GM19239 (cell line): ENCODE measurements around the gene CFAP298.
A peak's percentile ranks its signal among the peaks of the same experiment; 100 is the strongest.
"Not testable (repeated sequence)": the region's sequence is repeated elsewhere in the genome, so short reads cannot be mapped to it uniquely, and the experiment has no call there.

Experiments
- DNase-seq: peaks from one replicate; pipeline ENCODE4 v3.0.0; 2011; ENCODE audit warnings: low spot score; ENCODE audit not compliant: insufficient read length
- FAIRE-seq: peaks from 2 replicates; lab custom pipeline; 2011; peaks lifted over from hg19 to GRCh38; lab: Jason Lieb, UNC

Gene CFAP298

DNA sequence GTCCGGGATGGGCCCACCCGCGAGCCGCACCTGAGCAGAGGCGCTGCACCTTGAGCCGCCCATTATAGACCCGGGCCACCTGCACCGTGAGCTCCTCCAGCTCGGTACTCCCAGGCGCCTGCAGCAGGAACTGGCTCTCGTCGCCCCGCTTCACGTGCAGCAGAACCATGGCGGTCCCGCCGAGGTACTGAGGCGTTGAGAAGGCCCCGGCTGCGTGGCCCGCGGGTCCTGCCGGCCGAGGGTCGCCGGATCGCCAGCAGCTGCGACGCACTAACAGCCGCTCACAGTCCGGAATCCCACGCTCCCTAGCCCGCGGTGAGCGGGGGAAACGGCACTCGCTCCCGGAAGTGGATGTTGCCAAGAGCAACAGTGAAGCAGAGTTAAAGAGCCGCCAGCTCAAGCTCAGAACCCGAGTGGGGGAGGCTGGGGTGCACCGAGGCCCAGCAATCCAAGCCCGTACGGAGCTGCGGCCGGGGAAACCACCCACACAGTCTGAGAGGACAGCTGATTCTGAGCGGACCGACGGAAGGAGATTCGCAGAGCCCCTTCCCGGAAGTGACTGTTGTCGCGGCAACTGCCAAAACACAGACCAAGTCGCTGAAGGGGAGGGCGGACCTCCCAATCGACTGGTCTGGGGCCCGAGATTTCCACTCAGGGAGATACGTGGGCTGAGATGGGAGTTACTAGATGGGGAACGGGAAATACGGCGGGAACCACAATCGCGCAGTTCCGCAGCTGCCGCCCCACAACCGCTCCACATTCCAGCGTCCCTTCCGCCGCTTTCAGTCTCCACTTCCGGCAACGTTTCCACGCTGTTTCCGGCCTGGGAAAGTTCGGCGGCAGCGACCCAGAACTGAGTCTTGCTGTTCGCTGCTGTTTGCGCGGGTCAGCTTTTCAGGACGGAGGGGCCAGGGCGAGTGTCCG, at the start of gene CFAP298:
CFAP298 (minus strand) TSS at position 303 of the 924 bp plus-strand sequence; CDS start at position 169, 134 bp downstream.
- DNase-seq (peak; percentile 79), FAIRE-seq (peak; percentile 86)

- not testable (repeated sequence) for DNase-seq, FAIRE-seq
These were observed 49.0 kb upstream of the CFAP298 start for GRCh38 chr21:32661026-32661782.

DNA sequence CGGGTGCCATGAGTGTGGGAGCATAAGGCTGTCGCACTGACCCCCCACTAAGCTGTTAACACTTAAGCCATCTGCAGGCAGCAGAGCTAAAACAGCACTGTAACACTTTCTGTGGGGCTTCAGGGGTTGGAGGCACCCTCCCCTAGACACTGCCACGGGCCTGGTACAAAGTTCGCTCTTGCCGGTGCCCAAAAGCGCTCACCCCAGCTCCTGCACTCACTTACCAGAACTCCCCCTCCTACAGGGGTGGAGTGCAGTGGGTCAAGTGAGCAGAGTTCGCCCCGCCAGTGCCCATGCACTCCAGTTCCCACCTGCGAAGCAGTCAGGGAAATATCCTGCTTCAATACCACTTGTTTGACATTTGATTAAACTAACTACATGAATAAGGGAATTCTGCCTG, 46.3 kb upstream of the CFAP298 start:
- DNase-seq (no peak), FAIRE-seq (no peak)

GRCh38 chr21:32653326-32653901, 41.2 kb upstream of the CFAP298 start:
- DNase-seq (peak; percentile 44), FAIRE-seq (peak; percentile 90)

- no peak for FAIRE-seq
- no peak for DNase-seq
These were observed 36.0 kb upstream of the CFAP298 start for GRCh38 chr21:32648165-32648564.

DNA sequence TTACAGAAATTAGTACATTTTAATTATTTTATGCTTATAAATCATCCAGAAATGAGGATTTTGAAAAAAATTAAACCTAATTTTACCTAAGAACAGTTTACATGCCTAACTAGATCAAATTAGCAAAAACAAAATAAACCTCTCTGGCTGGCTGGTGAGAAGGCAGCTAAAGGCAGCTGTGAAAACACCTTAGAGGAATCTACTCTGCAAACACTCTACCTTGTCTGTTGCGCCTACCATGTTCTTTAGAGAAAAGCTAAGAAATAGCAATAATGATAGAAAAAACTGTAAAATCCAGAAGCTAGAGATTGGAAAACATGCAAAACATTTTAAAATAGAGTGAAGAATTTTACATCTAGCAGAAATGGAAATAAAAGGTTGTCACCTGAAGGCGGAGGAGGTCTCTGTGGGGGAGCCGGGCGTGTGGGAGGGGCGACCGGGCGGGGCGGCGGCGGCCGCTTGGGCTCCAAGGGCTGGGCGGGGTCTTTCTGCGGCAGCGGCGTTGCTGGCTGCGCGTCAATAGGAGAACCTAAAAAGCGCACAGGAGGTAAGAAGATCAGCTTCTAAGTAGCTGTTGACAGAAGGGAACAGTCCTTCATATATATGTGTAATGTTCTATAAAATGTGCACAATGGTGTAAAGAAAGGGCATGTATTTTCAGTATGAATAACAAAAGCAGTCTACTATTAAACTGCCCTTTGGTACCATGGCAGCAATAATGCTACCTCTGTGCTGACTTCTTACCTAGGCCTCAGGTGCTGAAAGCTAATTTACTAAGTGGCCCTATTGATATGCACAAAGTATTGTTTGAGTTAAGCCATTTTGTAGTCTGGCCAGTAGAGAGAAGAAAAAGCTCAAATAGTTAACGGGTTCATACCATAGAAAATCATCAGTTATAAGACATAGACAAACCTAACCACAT, 33.3 kb upstream of the CFAP298 start:
- FAIRE-seq (no peak), DNase-seq (no peak)

- no peak for DNase-seq
- no peak for FAIRE-seq
These were observed 29.8 kb upstream of the CFAP298 start for GRCh38 chr21:32641710-32642698.

DNA sequence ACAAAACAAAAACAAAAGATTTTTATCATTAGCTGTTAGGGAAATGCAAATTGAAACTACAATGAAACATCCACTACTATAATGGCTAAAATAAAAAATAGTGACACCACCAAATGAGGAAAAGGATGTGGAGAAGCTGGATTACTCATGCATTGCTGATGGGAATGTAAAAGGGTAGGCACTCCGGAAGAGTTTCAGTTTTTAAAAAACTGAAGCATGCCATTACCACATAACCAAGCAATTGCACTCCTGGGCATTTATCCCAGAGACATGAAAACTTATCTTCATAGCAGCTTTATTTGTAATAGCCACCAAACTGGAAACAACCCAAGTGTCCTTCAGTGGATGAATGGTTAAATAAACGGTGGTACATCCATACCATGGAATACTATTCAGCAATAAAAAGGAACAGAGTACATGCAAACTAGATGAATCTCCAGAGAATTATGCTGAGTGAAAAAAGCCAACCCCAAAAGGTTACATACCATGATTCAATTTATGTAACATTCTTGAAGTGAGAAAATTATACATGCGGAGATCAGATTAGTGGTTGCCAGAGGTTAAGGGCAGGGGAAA, 14.5 kb upstream of the CFAP298 start:
- FAIRE-seq: no peak
- DNase-seq: no peak

DNA sequence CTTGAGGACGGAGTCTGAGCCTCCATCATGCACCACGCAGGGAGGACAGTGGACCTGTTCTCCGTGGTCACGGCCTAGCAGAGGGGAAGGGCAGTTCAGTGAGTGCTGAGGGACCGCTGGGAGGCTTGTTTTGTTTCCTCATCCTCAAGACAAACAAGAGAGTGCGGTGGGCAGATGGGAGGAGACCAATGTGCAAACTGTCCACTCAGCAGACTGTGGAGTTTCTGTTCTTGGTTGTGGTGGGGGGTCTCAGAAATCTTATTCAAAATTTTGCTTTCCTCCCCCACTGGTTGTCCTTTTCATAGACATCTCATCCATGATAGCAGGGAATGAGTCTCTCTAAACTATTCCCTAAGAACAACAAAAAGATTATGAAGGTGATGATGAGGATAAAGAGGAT, 6.0 kb upstream of the CFAP298 start:
- not testable (repeated sequence) for FAIRE-seq

DNA sequence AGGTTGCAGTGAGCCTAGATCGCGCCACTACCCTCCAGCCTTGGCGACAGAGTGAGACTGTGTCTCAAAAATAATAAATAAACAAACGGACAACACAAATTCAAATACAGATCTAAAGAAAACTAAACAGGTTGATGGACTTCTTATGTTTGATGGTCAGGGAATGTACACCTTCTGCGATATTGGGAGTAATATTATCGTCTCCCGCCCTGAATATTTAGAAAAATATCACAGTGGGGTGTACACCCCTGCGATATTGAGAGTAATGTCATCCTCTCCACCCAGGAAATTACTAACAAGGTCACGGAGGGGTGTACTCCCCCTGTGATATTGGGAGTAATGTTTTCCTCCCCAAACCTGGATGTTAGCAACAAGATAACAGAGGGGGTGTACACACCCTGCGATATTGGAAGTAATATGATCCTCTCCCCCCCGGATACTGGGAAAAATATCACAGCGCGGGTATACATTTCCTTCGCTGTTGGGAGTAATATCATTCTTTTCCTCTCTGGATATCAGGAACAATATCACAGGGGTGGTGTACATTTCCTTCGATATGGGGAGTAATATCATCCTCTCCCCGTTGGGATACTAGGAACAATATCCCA, 1.4 kb upstream of the CFAP298 start:
- DNase-seq (no peak), FAIRE-seq (no peak)

More for the DNA sequence above, 6.0 kb upstream of the CFAP298 start:
- DNase-seq: not testable (repeated sequence)

- DNase-seq: no peak
- no peak for FAIRE-seq
These were observed 791 bp upstream of the CFAP298 start for GRCh38 chr21:32612999-32613337.

GRCh38 chr21:32611471-32611997, 643 bp downstream of the CFAP298 start:
- peak; percentile 22 for DNase-seq
- FAIRE-seq: no peak

- DNase-seq, FAIRE-seq: not testable (repeated sequence)
These were observed 1.2 kb downstream of the CFAP298 start for GRCh38 chr21:32610940-32611339.

GRCh38 chr21:32608851-32609250, 3.3 kb downstream of the CFAP298 start:
- DNase-seq (no peak), FAIRE-seq (no peak)

GRCh38 chr21:32605469-32605868, 6.7 kb downstream of the CFAP298 start:
- no peak for FAIRE-seq
- DNase-seq: no peak

DNA sequence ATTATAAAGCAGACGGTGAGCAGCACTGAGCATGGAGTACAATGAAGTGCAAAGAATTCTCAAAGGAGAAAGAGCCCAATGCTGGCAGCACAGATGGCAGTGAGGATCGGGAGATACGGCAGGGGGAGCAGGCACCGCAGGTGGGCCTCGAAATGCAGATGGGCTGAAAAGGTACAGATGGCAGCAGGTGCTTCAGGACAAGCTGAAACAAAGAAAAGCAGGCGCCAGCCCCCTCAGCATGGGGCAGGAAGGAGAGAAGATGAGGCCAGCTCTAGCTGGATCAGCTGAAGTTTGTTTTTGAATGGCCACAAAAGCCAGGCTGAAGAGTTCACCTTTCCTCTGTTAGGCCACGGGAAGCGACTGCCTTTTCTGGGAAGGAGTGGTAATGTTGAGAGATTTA, 7.7 kb downstream of the CFAP298 start:
- no peak for FAIRE-seq
- DNase-seq: no peak

DNA sequence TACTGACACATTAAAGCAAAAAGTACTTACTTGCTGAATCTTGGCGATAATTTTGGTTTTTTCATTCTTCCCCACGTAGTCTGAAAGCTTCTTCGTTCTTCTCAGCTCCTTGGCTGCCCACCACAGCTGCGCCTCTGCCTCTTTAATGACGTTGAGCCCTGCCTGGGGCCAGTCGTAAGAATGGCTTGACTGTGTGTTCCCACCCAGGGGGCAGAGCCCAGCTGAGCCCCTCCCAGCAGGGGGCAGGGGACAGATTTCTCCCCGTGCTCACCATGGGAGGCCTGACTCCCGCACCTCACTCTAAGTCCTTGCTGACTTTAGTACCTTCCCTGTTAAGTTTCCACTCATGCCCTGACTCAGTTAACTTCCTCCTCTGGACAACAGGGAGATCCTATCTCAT, 9.0 kb downstream of the CFAP298 start:
- no peak for FAIRE-seq
- DNase-seq: no peak

DNA sequence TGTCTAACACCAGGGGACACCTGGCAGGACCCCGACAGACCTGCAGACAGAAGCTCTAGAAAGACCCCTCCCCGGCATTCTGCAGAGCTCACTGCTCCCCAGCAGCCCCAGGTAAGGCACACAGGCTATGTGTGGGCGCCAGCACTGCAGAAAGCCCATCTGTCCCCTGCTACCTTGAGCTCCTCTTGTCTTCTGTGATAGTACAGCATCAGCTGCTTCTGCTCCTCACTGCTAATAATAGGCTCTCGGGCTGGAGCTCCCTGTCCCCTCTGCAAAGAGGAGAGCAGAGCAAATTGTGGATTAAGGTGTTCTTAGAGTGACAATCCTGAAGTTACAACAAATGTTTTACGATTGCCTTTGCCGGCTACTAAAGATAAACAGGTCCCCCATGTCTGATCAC, 10.1 kb downstream of the CFAP298 start:
- no peak for DNase-seq
- no peak for FAIRE-seq
